Endothelial cell (in vitro differentiated cells): ENCODE results near the gene GAS2L3. TPM values are rescaled to one million over a fixed set of nuclear protein-coding genes. Genes with fewer than 3 reads are reported as not detected.

Experiments used
- DNase-seq: peaks from one replicate; pipeline ENCODE4 v3.0.0; 2021; ENCODE audit warnings: low spot score
- H3K27ac Mint-ChIP-seq: one replicate; pipeline ENCODE4 v1.8.0; 2021; ENCODE audit warnings: mixed read lengths, inconsistent platforms; ENCODE audit not compliant: unreplicated experiment
- H3K27me3 Mint-ChIP-seq: one replicate; pipeline ENCODE4 v1.8.0; 2021; ENCODE audit warnings: mild to moderate bottlenecking, moderate library complexity, mixed read lengths, inconsistent platforms; ENCODE audit not compliant: unreplicated experiment
- H3K36me3 Mint-ChIP-seq: one replicate; pipeline ENCODE4 v1.8.0; 2021; ENCODE audit warnings: mild to moderate bottlenecking, low read depth, mixed read lengths, inconsistent platforms; ENCODE audit not compliant: unreplicated experiment
- H3K4me1 Mint-ChIP-seq: one replicate; pipeline ENCODE4 v1.8.0; 2021; ENCODE audit warnings: mild to moderate bottlenecking, mixed read lengths, inconsistent platforms; ENCODE audit not compliant: unreplicated experiment
- H3K4me3 Mint-ChIP-seq: one replicate; pipeline ENCODE4 v1.8.0; 2021; ENCODE audit warnings: mild to moderate bottlenecking, mixed read lengths, inconsistent platforms; ENCODE audit not compliant: unreplicated experiment
- H3K9me3 Mint-ChIP-seq: one replicate; pipeline ENCODE4 v1.8.0; 2021; ENCODE audit warnings: mixed read lengths, inconsistent platforms; ENCODE audit not compliant: unreplicated experiment
- CTCF ChIP-seq: fragments of 200-600 bp; sonication (generic); IDR thresholded peaks from one replicate; pipeline ENCODE4 v1.5.0; 2021; ENCODE audit warnings: antibody characterized with exemption; ENCODE audit not compliant: unreplicated experiment
- long read RNA-seq: library from polyadenylated mRNA; unstranded; transcript quantifications from one replicate; pipeline ENCODE4 v2.0.0, GENCODE V29; 2020; ENCODE audit not compliant: unreplicated experiment
- total RNA-seq: library from RNA; stranded (reverse); fragmentation: NEBNext Ultra II Directional; extraction: Animal tissue kit (Norgen Biotek cat#: 25700); gene quantifications from one replicate; pipeline ENCODE4 v1.2.1, GENCODE V29; 2021; ENCODE audit not compliant: unreplicated experiment

GAS2L3 gene
- total RNA-seq = 55.6 TPM
- long read RNA-seq, partial matches to known transcripts = 0 of 4 reads
- long read RNA-seq, other reads (novel, unspliced or antisense) = 2 of 4 reads

DNA sequence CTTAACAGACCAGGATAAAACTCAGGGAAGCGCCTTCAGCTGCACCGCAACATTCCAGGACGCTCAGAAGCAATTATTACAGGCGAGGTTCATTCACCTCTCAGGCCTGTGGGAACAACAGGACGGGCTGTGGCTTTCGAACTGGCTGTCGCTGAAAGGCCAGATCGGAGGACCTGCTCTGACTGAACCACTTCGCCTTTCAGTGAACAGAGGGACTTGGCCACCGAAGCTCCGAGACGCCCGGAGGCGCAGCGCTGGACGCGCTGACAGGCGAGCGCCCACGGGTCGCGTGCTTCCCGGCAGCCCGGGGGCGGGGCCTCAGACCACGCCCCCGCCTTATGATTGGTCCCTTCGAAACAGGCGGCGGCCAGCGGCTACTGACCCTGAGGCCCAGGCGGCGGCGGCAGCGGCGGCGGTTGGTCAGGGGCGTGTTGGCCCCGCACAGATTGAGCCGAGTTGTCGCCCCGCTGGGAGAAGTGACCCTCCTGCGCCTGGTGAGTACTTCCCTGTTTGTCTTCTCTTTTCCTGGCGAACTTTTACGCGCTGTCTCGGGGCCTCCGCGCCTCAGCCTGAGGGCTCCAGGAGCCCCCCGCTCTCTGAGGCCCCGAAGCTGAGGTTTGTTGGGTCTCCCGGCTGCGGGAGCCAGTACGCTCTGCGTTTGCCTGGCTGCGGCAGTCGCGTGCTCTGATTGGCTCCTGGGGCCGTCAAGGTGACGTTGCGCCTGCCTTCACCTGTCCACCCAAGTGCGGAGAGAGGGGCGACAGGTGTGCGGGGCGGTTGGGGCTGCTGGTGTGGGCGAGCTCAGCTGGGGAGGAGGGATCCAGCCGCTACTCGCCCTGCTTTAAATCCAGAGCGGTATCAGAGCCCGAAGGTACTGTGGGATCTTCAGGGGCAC is at the start of gene GAS2L3:
GAS2L3 (plus strand) TSS at position 393 of the 895 bp plus-strand sequence. CDS start 21,221 bp downstream, outside the sequence.
- Mint-ChIP-seq H3K36me3 (peaks cover 4% of the 10 kb centered on the region), H3K4me3 (peak within 1 kb of the TSS; percentile 97), H3K4me1 (peaks cover 36% of the 10 kb centered on the region), H3K27ac (peak within 1 kb of the TSS; percentile 98), H3K9me3 (no peaks in the 10 kb centered on the region), H3K27me3 (peaks cover 7% of the 10 kb centered on the region)
- DNase-seq = peak; percentile 94
- no peak for TF ChIP-seq CTCF

DNA sequence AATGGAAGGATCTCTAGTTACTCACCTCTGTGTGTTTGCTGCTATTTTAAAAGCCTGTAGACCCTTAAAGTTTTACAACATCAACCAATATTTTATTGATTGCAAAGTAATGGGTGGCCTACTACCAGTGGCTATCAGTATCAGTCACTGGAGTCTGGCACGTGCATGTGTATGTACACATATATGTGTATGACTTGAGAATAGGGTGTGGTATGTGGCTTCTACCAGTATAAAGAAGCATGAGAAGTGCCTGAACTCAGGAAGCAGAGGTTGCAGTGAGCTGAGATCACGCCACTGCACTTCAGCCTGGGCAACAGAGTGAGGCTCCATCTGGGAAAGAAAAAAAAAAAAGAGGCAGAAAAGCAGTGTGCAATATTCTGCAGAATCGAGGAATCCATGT is 45.5 kb upstream of the GAS2L3 start:
- Mint-ChIP-seq H3K27me3 (no peaks in the 10 kb centered on the region), H3K4me3 (no peak overlapping the region), H3K36me3 (no peaks in the 10 kb centered on the region), H3K9me3 (no peaks in the 10 kb centered on the region), H3K27ac (no peak overlapping the region), H3K4me1 (no peaks in the 10 kb centered on the region)
- no peak for TF ChIP-seq CTCF
- no peak for DNase-seq

DNA sequence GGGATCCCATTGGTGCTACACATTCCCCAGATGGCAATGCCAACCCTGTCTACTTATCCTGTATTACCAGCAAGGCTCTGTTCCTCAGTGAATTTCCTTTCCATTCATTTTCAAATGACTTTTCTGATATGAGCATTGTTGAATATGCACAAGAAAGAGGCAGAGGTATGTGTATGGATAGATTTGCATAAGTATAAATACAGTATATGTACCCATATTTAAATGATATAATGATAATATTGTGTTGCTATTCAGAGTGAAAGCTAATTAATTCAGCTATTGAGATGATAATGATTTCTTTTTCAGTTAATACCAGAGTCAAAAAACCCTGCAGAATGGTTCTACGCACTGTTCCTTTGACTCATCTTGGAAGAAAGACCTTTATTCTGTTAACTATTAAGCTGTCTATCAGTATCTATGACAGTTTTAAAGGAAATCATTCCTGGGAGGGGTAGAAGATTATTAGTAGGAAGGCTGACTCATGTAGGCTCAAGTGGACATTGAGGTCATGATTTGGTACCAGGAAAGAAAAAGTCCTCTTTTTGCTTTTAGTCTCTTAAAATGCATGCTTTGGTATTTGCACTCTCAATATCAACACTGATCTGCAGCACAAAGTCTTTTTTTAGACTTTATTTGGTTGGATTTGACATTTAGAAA is 44.9 kb upstream of the GAS2L3 start:
- no peak for DNase-seq
- Mint-ChIP-seq H3K27ac (no peak overlapping the region), H3K36me3 (no peaks in the 10 kb centered on the region), H3K4me3 (no peak overlapping the region), H3K27me3 (no peaks in the 10 kb centered on the region), H3K4me1 (no peaks in the 10 kb centered on the region), H3K9me3 (no peaks in the 10 kb centered on the region)
- no peak for TF ChIP-seq CTCF

DNA sequence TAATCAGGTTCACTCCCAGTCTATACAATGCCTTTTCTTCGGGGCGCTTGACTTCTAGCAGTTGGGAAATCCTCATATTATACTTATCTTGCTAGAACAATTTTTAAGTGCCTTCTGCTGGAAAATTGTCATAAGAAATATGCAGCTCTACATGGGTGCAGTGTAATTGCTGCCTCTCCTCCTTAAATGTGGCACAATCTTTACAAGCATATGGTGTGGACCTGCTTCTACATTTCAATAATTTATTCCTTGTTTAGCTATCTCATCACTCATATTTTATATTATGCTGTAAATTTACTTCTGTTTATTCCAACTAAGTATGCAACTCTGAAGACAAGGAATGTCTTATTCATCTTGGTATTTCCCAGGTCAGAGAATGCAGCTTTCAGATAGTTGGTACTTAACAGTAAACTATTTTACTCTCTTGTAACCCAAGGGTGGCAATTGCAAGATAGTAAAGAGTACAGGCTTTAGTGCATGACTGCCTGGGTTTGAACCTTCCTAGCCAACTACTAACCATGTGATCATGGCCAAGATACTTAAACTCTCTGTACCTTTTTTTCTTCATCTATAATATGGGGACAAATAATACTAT is 43.6 kb upstream of the GAS2L3 start:
- H3K36me3 Mint-ChIP-seq = no peaks in the 10 kb centered on the region

More for the DNA sequence above, 43.6 kb upstream of the GAS2L3 start:
- Mint-ChIP-seq H3K27ac (no peak overlapping the region), H3K4me3 (no peak overlapping the region), H3K27me3 (no peaks in the 10 kb centered on the region), H3K9me3 (no peaks in the 10 kb centered on the region), H3K4me1 (no peaks in the 10 kb centered on the region)
- no peak for TF ChIP-seq CTCF
- DNase-seq = no peak
